ENCODE results near the gene CCDC8.

CCDC8 gene

DNA sequence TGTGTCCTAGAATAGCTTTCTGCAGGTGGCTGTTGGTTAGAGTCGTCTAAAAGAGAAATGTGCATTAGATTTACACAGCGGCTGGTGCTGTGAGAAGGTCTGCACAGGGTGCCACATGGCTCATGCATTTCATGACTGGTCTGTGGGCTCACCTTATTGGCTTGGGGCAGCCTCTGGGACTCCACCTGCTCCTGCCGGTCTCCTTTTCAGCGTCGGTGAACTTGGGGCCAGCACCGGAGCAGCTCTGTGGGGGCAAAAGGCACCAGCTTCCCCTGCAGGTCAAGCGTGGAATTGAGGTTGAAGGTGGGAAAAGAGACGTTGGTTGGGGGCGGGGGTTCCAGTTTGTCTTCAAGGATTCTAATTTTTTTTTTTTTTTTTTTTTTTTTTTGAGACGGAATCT is 18.5 kb upstream of the CCDC8 start:
- Histone ChIP-seq H3K27me3 (ENCODE audit: control insufficient read depth, insufficient read depth, low read length) (no peaks in the 10 kb centered on the region), H3K79me2 (no peaks in the 10 kb centered on the region)
- TF ChIP-seq, protein P1, sequence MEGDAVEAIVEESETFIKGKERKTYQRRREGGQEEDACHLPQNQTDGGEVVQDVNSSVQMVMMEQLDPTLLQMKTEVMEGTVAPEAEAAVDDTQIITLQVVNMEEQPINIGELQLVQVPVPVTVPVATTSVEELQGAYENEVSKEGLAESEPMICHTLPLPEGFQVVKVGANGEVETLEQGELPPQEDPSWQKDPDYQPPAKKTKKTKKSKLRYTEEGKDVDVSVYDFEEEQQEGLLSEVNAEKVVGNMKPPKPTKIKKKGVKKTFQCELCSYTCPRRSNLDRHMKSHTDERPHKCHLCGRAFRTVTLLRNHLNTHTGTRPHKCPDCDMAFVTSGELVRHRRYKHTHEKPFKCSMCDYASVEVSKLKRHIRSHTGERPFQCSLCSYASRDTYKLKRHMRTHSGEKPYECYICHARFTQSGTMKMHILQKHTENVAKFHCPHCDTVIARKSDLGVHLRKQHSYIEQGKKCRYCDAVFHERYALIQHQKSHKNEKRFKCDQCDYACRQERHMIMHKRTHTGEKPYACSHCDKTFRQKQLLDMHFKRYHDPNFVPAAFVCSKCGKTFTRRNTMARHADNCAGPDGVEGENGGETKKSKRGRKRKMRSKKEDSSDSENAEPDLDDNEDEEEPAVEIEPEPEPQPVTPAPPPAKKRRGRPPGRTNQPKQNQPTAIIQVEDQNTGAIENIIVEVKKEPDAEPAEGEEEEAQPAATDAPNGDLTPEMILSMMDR (IDR thresholded peaks at IDR 0.05): no peak

DNA sequence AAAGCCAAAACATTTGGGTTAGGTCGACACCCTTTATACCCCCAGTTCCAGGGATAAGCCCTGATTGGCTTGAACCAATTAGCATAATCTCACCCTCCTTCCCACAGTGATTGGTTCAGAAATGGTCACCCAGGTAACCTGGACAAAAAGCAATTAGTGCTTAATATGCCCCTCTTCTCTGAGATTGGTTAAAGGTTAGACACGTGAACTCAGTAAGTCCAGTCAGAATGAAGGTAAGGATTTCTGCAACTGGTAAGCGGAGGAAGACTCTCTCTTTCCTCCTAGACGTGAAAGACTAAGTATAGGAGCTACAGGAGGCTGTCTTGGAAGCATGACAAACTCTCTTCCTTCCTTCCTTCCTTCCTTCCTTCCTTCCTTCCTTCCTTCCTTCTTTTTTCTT is 16.6 kb upstream of the CCDC8 start:
- TF ChIP-seq, protein P1 (IDR thresholded peaks at IDR 0.05): no peak
- no peaks in the 10 kb centered on the region for H3K79me2 ChIP-seq
- no peak overlapping the region for H3K4me3 ChIP-seq (ENCODE audit: low read depth, low read length)
- H3K27me3 ChIP-seq (ENCODE audit: control insufficient read depth, insufficient read depth, low read length): no peaks in the 10 kb centered on the region
- no peak overlapping the region for H3K4me2 ChIP-seq (ENCODE audit: low read length)
- H3K4me1 ChIP-seq: peaks cover 7% of the 10 kb centered on the region
- H3K27ac ChIP-seq: no peak overlapping the region
- H2AFZ ChIP-seq: no peak overlapping the region
- no peaks in the 10 kb centered on the region for H3K36me3 ChIP-seq (ENCODE audit: control insufficient read depth, insufficient read depth, low read length)
- H3K9ac ChIP-seq: no peak overlapping the region
- H3K9me3 ChIP-seq (ENCODE audit: control insufficient read depth, low read length): no peaks in the 10 kb centered on the region

More for the DNA sequence above, 18.5 kb upstream of the CCDC8 start:
- Histone ChIP-seq H3K4me1 (peaks cover 4% of the 10 kb centered on the region), H3K36me3 (ENCODE audit: control insufficient read depth, insufficient read depth, low read length) (no peaks in the 10 kb centered on the region), H3K27ac (no peak overlapping the region), H3K9ac (no peak overlapping the region), H3K4me3 (ENCODE audit: low read depth, low read length) (no peak overlapping the region), H2AFZ (no peak overlapping the region), H3K9me3 (ENCODE audit: control insufficient read depth, low read length) (no peaks in the 10 kb centered on the region), H3K4me2 (ENCODE audit: low read length) (no peak overlapping the region)

DNA sequence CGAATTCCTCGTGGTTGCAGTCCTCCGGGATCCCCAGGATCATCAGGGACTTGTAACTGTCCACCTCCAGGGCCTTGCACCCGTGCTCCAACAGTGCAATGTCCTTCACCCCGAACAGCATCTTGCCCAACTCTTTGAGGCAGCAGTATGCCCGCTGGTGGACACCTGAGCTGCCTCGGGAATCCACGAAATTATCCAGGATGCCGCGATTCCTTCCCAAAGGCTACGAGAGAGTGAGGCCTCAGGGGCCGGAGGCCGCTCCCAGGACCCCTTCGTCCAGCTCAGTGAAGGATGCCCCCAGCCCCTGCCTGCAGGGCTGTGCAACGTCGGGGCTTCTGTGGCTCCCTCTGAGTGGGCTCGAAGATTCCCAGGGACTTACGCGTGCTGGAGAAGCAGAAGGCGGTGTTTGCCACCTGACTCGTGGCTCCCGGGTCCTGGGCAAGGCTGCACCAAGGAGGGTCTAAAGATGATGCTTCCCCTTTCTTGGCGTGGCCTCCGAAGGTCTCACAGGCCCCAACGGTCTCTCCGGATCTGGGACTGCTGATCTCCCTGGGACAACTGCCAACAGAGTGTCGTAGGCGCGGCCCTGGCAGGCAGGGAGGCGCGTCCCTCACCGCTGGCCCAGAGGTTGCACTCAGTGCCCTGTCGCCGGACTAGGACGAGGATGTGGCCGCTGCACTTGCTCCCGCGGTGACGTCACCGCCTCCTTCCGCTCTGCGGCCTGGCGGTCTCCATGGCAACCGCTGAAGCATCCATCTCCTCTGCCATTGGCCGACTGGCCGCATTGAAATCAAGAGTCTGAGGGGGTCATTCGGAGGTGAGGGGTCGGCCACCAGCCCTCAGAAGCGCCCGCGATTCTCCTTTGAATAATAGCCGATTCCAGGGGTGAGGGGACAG is 15.1 kb upstream of the CCDC8 start, which contains the start of gene PNMA8C:
TSS of gene PNMA8C (minus strand) at position 698 of the 897 bp plus-strand sequence. CDS start at position 121, 577 bp downstream.
- TF ChIP-seq, protein P1 (IDR thresholded peaks at IDR 0.05): no peak
- Histone ChIP-seq H3K79me2 (no peaks in the 10 kb centered on the region), H3K27ac (no peak within 1 kb of the TSS), H3K4me1 (peaks cover 7% of the 10 kb centered on the region), H2AFZ (peak within 1 kb of the TSS; percentile 16), H3K27me3 (ENCODE audit: control insufficient read depth, insufficient read depth, low read length) (no peaks in the 10 kb centered on the region), H3K4me2 (ENCODE audit: low read length) (peak within 1 kb of the TSS; percentile 25), H3K9ac (no peak within 1 kb of the TSS), H3K4me3 (ENCODE audit: low read depth, low read length) (peak within 1 kb of the TSS; percentile 36), H3K36me3 (ENCODE audit: control insufficient read depth, insufficient read depth, low read length) (no peaks in the 10 kb centered on the region), H3K9me3 (ENCODE audit: control insufficient read depth, low read length) (no peaks in the 10 kb centered on the region)

DNA sequence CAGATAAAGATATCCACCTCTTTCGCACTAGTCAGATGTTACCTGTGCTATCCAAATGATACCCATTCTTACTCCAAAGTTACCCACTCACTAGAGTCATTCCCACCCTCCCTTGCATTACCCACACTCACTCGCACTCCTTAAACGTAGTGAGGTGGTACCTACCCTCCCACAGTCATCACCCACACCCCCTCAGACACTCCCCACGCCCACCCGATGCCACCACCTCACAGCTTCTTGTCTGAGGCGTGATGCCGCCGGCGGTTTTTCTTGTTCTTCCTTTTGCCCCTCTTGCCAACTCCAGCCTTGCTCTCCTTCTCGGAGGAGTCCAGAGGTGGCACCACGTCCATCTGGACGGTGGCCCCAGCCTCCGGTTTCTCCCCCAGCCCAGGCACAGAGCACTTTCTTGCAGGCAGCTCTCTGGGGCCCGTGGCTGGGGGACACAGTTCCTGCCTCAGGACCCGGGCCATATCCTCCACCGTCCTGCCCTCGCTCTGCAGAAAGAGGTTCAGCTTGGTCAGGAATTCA is 14.2 kb upstream of the CCDC8 start:
- Histone ChIP-seq H3K27me3 (ENCODE audit: control insufficient read depth, insufficient read depth, low read length) (no peaks in the 10 kb centered on the region), H3K4me2 (ENCODE audit: low read length) (no peak overlapping the region), H3K27ac (no peak overlapping the region), H3K79me2 (no peaks in the 10 kb centered on the region), H3K9me3 (ENCODE audit: control insufficient read depth, low read length) (no peaks in the 10 kb centered on the region), H3K9ac (no peak overlapping the region), H3K4me1 (peaks cover 7% of the 10 kb centered on the region), H3K36me3 (ENCODE audit: control insufficient read depth, insufficient read depth, low read length) (no peaks in the 10 kb centered on the region), H3K4me3 (ENCODE audit: low read depth, low read length) (no peak overlapping the region), H2AFZ (no peak overlapping the region)
- TF ChIP-seq, protein P1 (IDR thresholded peaks at IDR 0.05): no peak
